Measurements from ENCODE around the gene EIF1. TPM values are rescaled to one million over a fixed set of nuclear protein-coding genes. Genes with fewer than 3 reads are reported as not detected.
A peak's percentile ranks its signal among the peaks of the same experiment; 100 is the strongest.
"Not testable (repeated sequence)": the region's sequence is repeated elsewhere in the genome, so short reads cannot be mapped to it uniquely, and the experiment has no call there.

Gene EIF1
- total RNA-seq, 1 donor from 2014 or later, result 146 TPM

DNA sequence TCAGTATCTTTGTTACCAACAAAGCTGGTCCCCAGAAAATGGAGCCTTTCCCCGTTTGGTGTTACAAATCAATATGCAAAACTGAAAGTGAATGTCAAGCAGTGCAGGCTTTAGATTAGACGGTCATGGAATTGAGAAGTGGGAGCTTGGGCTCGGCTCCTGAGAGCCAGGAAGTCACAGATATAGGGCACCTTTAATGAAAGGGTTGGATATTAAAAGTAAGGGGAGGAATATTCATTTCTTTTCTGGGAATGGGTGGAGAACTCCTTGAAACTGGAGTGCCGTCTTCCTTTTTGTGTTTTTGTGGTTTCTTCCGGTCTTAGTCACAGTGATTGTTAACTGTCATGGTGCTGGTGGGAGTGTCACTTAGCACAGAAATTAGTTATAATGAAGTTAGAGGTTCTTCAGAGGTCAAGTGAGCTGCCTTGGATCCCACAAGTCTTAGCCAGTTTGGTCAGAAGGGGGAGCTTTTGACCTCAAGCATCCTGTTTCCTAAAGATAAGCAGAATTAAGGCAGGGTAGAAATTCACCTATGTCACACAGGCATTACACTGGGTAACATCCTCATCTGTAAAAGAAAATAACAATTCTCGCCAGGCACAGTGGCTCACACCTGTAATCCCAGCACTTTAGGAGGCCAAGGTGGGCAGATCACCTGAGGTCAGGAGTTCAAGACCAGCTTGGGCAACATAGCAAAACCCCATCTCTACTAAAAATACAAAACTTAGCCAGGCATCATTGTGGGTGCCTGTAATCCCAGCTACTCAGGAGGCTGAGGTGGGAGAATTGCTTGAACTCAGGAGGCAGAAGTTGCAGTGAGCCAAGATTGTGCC is 9.6 kb upstream of the EIF1 start:
- DNase-seq (ENCODE audit: low spot score), result no peak

DNA sequence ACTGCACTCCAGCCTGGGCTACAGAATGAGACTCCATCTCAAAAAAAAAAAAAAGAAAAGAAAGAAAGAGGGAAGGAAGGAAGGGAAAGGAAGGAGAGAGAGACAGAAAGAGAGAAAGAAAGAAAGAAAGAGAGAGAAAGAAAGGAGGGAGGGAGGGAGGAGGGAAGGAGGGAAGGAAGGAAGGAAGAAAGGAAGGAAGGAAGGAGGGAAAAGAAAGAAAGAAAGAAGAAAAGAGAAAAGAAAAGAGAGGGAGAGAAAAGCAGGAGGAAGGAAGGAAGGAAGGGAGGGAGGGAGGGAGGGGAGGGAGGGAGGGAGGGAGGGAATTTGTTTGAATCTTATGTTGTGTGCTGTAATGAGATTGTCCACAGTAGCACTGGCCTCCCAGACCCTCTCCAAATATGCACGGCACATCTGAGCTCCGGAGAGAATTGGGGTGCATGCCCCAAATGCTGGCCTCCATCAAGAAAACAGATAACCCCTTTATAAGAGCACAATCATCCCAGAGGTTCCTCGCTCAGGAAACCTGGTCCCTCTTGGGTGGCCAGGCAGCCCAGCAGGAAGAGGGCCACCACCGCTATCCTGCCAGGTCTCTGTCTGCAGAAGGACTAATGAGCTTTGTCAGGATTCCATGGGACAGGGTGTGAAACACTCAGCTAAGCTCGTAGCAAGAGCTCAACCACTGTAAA is 8.8 kb upstream of the EIF1 start:
- no peak for DNase-seq (ENCODE audit: low spot score)

DNA sequence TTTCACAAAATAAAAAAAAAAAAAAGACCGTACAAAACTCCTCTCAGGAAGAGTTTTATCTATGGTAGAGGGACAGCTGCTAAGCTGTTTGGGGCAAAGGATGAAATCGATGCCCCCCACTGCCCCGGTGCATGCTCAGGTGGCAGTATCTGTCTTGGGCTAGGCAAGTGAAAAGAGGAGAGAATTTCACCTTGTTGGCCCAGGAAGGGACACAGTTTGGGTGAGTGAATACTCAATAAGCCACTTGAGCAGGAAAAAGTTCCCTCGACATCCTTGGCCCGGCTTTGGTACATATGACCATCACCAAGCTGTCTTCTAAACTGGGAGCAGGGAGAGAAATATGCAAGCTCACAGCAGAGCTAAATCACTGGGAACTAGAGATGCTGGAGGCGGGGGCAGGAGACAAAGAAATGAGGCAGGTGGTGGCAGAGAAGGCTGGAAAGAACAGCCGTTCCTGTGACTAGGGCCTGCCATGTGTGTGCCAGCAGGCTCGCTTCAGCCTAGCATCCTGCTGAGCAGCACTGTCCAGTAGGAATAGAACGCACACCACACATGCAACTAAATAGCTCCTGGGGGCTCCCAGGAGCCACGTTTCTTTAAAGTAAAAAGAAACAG is 8.2 kb upstream of the EIF1 start:
- DNase-seq (ENCODE audit: low spot score), result no peak

DNA sequence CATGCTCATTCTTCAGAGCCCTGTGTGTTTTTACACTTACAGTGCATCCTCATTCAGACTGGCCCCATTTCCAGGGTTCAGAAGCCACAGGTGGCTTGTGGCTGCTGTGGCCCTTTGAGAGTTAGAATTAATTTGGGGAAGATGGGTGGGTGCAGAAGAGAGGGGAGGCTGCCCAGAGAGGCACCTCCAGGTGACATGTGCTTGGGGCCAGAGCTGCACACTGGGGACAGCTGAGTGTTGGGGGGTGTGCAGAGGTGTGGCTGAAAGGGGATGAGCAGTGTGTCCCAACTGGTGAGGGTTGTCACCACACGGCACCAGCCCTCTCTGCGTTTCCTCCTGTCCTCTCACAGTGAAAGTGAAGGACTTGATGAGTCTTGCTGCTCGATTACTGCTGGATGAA is 6.9 kb upstream of the EIF1 start:
- DNase-seq (ENCODE audit: low spot score), result no peak

DNA sequence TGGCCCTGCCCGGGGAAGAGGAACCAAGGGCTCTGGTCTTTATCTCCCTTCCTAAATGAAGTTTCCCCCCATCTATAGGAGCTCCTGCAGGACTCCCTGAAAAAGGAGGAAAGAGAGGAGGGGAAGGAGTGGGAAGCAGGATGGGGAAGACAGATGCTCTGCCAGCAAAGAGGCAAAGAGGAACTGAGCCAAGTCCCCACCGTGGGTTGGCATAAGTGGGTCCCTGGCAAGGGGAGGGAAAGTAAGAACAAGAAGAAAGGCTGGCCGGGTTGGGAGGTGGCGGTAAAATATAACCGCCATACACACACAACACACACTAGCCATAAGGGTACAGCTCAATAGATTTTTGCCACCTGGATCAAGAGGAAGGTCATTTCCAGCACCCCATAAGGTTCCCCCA is 6.1 kb upstream of the EIF1 start:
- DNase-seq (ENCODE audit: low spot score), result no peak

DNA sequence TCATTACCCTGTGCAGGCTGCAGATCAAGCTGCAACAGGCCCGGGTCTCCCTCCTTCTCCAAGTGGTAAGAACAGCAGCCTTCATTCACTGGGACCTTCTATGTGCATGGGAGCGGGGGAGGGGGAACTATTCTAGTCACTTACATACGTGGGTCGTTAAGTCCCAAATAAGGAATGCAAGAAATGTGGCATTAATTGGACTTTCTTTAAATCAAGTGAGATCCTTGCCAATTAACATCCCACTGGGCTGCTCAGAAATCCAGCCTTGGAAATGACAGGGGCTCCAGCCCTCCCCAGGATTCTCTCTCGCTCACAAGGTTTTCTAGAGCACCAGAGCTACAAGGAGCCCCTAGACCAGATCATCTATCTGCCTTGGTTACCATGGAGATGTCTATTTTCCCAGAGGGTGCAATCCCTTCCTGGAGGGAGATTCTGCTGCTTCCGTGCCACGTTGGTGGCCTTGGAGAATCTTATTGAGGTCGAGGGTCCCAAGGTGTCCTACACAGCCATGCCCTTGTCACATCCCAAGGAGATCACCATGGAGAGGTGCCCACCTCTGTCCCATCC is 5.2 kb upstream of the EIF1 start:
- DNase-seq (ENCODE audit: low spot score), result no peak

DNA sequence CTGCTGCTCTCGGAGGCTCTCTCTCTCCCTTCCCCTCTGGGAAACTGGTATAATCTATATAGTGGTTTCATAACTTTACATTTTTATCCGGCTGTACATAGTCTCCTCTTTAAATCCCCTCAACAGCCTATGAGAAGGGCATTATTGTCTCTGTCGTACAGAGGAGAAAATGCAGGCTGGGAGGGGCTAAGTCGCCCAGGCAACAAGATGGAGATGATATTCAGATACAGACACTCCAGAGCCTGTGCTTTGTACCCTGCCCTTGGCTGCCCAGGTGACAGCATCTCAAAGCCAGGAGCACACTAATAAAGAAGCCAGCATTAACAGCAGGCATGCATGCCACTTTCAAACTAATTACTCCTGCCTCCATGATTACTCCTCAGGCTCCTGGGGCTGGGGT is 4.7 kb upstream of the EIF1 start:
- DNase-seq (ENCODE audit: low spot score), result no peak

DNA sequence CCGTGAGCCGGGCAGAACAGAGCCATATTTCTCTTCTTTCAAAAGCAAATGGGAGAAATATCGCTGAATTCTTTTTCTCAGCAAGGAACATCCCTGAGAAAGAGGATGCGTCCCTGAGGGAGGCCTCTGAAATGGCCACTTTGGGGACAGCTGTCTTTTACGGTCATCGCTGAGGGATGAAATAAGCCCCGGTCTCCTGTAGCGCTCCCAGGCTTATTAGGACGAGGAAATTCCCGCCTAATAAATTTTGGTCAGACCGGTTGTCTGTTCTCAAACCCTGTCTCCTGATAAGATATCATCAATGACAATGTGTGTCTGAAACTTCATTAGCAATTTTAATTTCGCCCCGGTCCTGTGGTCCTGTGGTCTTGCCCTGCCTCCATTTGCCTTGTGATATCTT is 2.9 kb upstream of the EIF1 start:
- DNase-seq (ENCODE audit: low spot score), result not testable (repeated sequence)

DNA sequence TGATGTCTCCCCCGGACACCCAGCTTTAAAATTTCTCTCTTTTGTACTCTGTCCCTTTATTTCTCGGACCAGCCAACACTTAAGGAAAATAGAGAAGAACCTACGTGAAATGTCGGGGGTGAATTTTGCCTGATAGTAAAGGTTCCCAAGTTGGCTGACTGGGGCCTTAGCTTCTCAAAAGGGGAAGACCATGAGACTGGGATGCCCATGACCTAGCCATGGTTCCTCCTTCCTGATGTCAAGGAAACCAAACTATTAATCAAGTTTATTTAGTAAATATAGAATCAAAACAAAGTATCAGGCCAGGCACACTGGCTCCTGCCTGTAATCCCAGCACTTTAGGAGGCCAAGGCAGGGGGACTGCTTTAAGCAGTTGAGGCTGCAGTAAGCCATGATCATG is 2.4 kb upstream of the EIF1 start:
- DNase-seq (ENCODE audit: low spot score), result no peak

DNA sequence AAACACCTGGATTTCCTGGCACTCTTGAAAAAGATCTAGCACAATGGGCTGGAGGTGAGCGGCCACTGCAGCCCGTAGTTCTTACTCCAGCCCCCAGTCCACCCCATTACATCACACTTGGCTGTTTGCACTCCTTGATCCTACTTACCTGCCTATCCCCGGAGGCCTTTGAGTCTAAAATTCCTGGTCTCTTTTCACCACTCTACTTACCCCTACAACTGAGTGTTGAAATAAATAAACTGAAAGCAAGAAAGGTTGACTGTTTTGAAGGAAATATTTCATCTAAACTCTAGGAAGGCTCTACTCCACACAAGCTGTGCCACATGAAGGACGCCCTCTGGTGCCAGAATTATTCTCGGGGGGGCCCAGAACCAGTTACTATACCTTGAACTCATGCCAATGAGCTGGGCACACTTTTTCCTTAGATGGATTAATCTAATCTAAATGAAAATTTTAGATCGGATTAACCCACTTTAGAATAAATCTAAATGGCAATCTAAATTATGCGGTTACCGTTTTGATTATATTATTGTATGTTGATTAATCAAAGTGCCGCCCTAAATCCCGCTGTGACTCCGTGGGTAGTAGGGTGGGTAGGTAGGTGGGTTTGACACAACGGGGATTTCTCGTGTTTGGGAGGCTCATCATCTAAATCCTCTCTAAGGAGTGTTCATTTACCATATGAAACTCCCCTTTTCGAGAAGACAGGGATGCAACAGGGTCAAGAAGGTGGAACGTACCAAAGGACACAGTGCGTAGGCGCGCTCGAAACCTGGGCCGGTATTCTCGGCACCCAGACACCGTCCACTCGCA is 651 bp upstream of the EIF1 start:
- DNase-seq (ENCODE audit: low spot score), result peak; percentile 55

DNA sequence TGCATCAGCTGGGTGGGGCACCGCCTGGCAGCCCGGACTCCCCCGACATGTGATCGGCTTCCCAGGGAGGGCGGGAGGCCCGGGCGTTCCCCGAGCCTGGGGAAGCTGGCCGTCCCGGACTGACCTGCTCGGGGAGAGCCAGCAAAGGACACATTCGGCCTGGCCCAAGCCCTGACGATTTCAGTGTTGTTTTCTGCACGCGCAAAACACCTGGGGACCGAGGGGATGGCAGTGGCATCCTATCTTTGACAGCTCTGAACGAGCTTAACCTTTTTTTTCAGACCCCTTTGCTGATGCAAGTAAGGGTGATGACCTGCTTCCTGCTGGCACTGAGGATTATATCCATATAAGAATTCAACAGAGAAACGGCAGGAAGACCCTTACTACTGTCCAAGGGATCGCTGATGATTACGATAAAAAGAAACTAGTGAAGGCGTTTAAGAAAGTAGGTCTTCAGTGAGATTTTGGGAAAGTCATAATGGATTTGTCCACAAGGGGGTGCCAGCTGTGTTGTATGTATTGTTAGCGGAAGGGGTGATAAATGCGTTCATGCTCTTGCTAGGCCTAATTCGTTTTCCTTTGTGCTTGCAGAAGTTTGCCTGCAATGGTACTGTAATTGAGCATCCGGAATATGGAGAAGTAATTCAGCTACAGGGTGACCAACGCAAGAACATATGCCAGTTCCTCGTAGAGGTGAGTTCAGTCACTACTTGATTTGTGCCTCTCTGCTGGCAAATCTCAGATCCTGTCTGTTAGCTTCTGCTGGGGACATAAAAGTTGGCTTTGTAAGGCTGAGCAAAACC is 1.0 kb downstream of the EIF1 start:
- DNase-seq (ENCODE audit: low spot score), result peak; percentile 61

DNA sequence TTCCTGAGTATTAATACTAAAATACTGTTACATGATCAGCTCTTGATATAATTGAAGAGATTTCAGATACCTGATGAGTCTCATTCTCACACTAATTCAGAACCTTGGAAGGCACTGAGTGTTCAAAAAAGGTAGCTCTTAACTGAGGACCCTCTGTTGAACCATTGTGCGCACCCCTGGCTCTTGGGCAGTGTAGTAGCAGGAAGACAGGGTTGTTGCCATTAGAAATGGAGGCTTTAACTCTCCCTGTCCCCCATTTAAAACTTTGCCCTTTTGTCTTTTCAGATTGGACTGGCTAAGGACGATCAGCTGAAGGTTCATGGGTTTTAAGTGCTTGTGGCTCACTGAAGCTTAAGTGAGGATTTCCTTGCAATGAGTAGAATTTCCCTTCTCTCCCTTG is 1.8 kb downstream of the EIF1 start:
- DNase-seq (ENCODE audit: low spot score), result no peak

DNA sequence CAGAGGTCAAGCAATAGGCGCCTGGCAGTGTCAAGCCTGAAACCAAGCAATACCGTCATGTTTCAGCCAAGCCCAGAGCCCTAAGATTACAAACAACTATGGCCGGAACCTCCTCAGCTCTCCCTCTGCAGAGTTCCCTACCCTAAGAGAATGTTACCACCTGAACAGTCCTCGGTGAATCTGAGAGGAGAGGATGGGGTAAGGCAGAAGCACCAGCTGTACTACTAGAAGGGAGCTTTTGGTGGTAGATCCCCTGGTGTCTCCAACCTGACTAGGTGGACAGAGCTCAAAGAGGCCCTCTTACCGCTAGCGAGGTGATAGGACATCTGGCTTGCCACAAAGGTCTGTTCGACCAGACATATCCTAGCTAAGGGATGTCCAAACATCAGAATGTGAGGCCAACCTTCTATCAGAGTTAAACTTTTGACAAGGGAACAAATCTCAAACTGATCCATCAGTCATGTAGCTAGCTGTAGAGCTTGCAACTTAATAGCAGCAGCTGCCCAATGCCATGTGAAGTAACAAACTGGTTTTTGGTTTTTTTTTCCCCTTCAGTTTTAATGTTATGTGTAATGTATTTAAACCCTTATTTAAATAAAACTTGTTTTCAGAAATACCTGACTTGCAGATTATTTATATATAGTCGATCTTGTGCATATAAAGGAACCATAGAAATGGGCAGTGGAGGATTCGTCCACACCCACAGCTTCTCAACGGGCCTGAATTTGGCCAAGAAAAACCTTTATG is 2.5 kb downstream of the EIF1 start:
- DNase-seq (ENCODE audit: low spot score), result no peak

DNA sequence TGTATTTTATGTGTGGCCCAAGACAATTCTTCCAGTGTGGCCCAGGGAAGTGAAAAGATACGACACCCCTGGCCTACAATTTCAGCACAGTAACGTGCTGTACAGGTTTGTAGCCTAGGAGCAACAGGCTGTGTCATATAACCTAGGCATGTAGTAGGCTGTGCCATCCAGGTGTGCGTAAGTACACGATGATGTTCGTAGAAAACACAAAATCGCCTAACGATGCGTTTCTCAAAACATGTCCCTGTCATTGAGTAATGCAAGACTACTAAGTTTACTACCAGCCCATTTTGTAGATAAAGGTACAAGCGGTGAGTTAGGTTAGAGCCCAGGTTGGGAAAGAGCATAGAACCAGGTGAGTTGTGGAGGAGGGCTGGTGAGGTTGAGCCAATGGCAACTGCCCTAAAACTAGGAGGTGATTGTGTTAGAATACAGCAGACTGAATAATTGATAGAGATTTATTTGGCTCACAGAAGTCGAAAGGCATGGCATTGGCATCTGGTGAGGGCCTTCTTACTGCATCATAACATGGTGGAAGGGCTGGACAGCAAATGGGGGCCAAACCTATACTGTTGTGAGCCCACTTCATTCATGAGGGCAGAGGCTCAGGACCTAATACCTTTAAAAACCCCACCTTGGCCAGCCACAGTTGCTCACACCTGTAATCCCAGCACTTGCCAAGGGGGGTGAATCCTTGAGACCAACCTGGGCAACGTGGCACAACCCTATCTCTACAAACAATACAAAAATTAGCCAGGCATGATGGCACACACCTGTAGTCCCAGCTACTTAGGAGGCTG is 4.2 kb downstream of the EIF1 start:
- DNase-seq (ENCODE audit: low spot score), result no peak

DNA sequence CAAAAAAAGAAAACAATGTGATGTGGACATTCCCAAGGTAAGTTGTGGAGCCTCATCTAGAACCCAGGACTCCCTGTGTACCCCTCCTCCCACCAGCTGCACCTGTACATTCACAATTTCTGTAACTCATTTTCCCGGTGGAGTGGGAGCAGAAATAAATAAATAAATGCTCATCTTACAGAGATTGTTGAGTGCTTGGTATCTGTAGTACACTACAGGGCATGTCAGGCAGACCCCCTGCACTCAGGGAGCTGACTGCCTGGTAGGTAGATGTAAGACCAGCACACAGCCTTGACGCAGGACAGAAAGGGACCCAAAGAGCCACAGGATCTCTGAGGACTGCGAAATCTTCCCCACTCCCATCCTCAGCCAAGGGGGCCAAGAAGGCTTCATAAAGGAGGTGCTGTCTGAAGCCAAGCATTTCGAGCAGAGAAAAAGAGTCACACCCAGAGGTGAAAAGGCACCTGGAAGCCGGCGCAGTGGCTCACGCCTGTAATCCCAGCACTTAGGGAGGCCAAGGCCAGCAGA is 6.5 kb downstream of the EIF1 start:
- no peak for DNase-seq (ENCODE audit: low spot score)

DNA sequence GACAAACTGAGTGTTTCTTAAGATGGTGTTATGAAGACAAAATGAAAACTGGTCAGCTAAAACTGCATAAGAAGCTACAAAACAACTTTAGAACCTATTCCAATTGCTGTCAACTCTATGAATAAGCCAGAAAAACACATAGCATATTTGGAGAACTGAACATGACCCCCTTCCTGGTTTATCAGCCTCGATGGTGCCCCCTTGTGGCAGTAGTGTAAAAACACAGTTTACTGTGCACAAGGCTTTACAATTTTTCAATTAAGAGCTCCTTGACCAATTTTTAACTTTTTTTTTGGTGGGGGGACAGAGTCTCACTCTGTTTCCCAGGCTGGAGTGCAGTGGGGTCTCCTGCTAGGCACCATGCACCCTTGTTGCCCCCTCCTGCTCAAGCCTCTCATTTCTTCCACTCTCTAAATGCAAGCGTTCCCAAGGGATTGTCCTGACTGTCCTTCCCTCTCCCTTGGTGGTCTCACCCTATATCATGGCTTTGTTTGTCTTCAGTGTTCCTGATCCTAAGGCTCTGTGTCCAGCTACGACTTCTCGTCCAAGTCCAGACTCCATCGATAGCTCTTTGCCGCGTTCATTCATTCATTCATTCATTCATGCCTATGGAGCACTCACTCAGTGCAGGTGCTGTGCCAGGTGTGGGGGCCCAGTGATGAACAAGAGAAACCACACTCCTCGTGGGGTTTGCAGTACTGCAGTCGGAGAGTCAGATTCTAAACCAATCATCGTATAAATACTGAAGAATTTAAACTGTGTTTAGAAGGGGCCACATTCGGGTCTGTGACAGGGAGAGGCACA is 7.5 kb downstream of the EIF1 start:
- peak; percentile 86 for DNase-seq (ENCODE audit: low spot score)

DNA sequence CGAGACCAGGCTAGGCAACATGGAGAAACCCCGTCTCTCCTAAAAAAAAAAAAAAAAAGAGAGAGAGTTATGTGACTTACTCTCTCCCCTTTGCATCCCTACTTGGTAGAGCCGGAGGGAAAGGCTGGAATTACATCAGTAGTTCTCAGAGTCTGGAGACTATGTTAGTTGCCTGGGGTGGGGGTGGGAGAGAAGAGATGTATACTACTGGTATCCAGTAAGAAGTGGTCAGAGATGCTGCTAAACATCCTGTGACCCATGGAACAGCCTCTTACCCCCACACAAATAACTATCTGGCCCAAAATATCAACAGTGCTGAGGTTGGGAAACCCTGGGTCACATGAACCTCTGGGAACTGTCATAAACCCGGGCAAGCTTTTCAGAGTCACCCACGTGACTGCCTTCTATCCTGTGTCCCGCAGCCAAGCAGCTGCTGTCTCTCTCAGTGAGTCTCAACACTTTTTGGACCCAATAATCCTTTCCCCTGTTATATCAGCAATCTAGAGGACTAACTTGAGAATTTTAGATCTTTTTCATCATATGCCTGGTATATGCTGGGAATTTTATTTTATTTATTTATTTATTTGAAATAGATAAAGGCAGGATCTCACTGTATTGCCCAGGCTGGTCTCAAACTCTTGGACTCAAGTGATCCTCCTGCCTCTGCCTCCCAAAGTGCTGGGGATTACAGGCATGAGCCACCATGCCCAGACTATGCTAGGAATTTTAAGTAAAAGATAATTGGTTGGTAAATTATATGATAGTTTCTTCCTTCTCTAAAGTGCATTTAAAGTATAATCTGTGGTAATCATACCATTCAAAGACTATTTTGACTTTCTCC is 8.7 kb downstream of the EIF1 start:
- peak; percentile 56 for DNase-seq (ENCODE audit: low spot score)
